Measurements from ENCODE around the gene SLC44A2. TPM values are rescaled to one million over a fixed set of nuclear protein-coding genes. Genes with fewer than 3 reads are reported as not detected.
A peak's percentile ranks its signal among the peaks of the same experiment; 100 is the strongest.

The SLC44A2 gene
- total and polyA plus RNA-seq, 2 of the 8 experiments (the other 6 are each of a cell fraction or from before 2014, with no cell fraction given) = 105 to 120 TPM

DNA sequence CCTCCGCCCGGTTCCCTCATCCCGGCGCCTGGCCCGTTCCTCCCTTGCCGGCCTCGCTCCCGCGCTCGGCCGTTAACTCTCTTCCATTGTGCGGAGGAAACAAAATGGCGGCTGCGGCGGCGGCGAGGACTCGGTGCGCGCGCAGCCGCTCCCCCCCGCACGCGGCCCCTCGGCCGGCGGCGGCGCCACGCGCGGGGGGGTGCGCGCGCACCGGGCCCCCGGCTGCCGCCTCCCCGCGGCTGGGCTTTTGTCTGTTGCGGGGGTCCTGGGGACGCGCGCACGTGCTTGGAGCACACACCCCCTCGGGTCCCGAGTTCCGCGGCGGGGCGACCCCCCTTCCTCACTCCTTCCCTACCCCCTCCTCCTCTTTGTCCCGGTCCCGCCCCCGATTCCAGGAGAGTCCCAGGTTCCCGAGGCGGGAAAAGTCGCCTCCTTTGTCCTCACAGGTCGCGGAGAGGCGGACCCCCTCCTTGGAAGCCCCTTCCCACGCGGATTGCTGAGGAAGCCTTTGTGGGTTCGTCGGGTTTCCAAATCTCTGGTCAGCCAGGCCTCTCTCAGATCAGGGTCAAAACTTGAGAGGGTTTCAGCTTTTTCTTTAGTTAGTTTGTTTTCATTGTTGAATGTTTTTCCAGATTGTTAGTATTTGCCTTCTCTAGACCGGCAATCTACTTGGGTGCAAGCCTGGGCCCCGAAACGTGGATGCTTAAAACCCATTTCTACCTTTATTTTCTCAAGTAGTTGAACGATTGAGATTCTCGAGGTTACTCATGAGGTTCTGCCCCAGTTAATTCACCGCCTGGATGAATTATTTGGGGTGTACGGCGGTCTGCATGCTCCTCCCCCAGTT, 29.5 kb downstream of the SLC44A2 start (continued):
- TF ChIP-seq, protein P1, sequence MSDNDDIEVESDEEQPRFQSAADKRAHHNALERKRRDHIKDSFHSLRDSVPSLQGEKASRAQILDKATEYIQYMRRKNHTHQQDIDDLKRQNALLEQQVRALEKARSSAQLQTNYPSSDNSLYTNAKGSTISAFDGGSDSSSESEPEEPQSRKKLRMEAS (IDR thresholded peaks at IDR 0.05) = peak; percentile 89
- no peak for TF ChIP-seq GTF2F1 (IDR thresholded peaks at IDR 0.05; ENCODE audit: borderline replicate concordance, low read depth, low read length)
- TF ChIP-seq CTBP2 (IDR thresholded peaks at IDR 0.05; ENCODE audit: borderline replicate concordance, insufficient read depth, insufficient read length, low read length) = no peak
- TF ChIP-seq ATF3 (IDR thresholded peaks at IDR 0.05; ENCODE audit: insufficient read depth, low read depth, low read length) = no peak
- no peak for TF ChIP-seq RFX5 (IDR thresholded peaks at IDR 0.05; ENCODE audit: borderline replicate concordance, low read depth, low read length)
- TF ChIP-seq EP300 (IDR thresholded peaks at IDR 0.05; ENCODE audit: borderline replicate concordance in 1 of 2, low read depth in 2 of 2, low read length in 2 of 2) = no peak
- peak; percentile 74 for TF ChIP-seq PHF8 (conservative IDR thresholded peaks at IDR 0.05; ENCODE audit: low read depth, low read length)
- peak; percentile 60 for TF ChIP-seq TBP (IDR thresholded peaks at IDR 0.05; ENCODE audit: low read depth, low read length)
- no peak for TF ChIP-seq NANOG (IDR thresholded peaks at IDR 0.05; ENCODE audit: insufficient read depth, low read depth, low read length, poor library complexity, severe bottlenecking)
- no peak for TF ChIP-seq SP2 (IDR thresholded peaks at IDR 0.05; ENCODE audit: low read length)
- TF ChIP-seq RXRA (IDR thresholded peaks at IDR 0.05; ENCODE audit: insufficient read depth, low read depth, low read length) = no peak
- TF ChIP-seq CBX5 (IDR thresholded peaks at IDR 0.05; ENCODE audit: low read depth, low read length) = no peak
- TF ChIP-seq, protein P2, sequence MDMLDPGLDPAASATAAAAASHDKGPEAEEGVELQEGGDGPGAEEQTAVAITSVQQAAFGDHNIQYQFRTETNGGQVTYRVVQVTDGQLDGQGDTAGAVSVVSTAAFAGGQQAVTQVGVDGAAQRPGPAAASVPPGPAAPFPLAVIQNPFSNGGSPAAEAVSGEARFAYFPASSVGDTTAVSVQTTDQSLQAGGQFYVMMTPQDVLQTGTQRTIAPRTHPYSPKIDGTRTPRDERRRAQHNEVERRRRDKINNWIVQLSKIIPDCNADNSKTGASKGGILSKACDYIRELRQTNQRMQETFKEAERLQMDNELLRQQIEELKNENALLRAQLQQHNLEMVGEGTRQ (IDR thresholded peaks at IDR 0.05; ENCODE audit: low read length) = no peak
- no peak for TF ChIP-seq POU5F1 (IDR thresholded peaks at IDR 0.05; ENCODE audit: low read depth, low read length)
- no peak for TF ChIP-seq SIRT6 (IDR thresholded peaks at IDR 0.05; ENCODE audit: low read length)
- TF ChIP-seq RBBP5 (IDR thresholded peaks at IDR 0.05; ENCODE audit: borderline replicate concordance, low read depth, low read length) = no peak
- TF ChIP-seq ASH2L (IDR thresholded peaks at IDR 0.05; ENCODE audit: low read length) = no peak
- peak; percentile 43; the same call in 1 of the 2 replicates for TF ChIP-seq SP4 (IDR thresholded peaks at IDR 0.05; ENCODE audit: low read length)
- peak; percentile 84 for TF ChIP-seq TAF7 (optimal IDR thresholded peaks at IDR 0.05; ENCODE audit: borderline replicate concordance, low read depth, low read length)
- no peak for TF ChIP-seq TEAD4 (IDR thresholded peaks at IDR 0.05; ENCODE audit: low read depth, low read length)
- TF ChIP-seq SAP30 (IDR thresholded peaks at IDR 0.05; ENCODE audit: insufficient read depth, insufficient replicate concordance, low read length) = no peak
- TF ChIP-seq BRCA1 (IDR thresholded peaks at IDR 0.05; ENCODE audit: low read depth, low read length) = no peak

Measured in H1 (cell line).